GM12891 (cell line): ENCODE data around the gene TCF12.

Experiments used
- DNase-seq: peaks from one replicate; pipeline ENCODE4 v3.0.0; 2011; ENCODE audit warnings: low spot score; ENCODE audit not compliant: insufficient read length
- FAIRE-seq: peaks from 2 replicates; lab custom pipeline; 2011; peaks lifted over from hg19 to GRCh38; lab: Jason Lieb, UNC
- PAX5 ChIP-seq: IDR thresholded peaks from 2 replicates; pipeline ENCODE4 v1.6.1; 2011; ENCODE audit warnings: low read length, moderate library complexity, mild to moderate bottlenecking; ENCODE audit not compliant: insufficient read depth, severe bottlenecking
- POLR2A ChIP-seq: IDR thresholded peaks from 2 replicates; pipeline ENCODE4 v1.6.1; 2011; ENCODE audit warnings: low read depth, low read length, control low read depth
- POLR2AphosphoS5 ChIP-seq: IDR thresholded peaks from 2 replicates; pipeline ENCODE4 v1.6.1; 2011; ENCODE audit warnings: low read depth, low read length, control low read depth
- POU2F2 ChIP-seq: IDR thresholded peaks from 2 replicates; pipeline ENCODE4 v1.6.1; 2011; ENCODE audit warnings: low read depth, mild to moderate bottlenecking, control low read depth, low read length, moderate library complexity
- SPI1 ChIP-seq: IDR thresholded peaks from 2 replicates; pipeline ENCODE4 v1.6.1; 2011; ENCODE audit warnings: low read depth, low read length, control low read depth
- TAF1 ChIP-seq: IDR thresholded peaks from 2 replicates; pipeline ENCODE4 v1.6.1; 2011; ENCODE audit warnings: low read depth, low read length, control low read depth

Gene TCF12

DNA sequence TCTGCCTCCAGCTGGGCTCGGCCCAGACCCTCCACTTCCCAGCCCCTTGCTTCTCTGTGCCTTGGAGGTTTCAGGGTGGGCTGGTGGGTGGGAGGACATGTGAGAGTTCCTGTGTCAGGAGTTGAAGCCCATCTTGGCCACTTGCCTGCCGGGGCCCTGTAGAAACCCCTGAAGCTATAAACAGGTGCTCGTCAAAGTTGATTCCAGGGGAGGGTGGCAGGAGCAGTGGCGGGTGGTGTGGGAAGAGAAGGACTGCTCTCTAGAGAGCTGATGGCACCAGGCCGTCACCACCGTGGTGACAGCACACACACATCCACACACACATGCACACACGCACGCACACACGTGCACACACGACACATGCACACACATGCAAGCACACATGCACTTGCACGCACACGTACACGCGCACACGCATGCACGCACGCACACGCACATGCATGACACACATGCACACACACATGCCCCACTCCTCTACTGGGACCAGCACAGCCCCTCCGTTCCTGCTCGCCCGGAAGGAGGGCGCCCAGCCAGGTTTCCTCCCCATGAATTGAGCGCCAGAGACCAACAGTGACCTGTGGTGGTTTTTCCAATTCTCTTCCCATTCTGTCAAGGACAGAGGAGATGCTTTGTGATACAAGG lies 401.6 kb downstream of the TCF12 start:
- FAIRE-seq (no peak), DNase-seq (no peak)
- TF ChIP-seq TAF1 (no peak), PAX5 (no peak), POLR2AphosphoS5 (no peak), POU2F2 (no peak), POLR2A (no peak), SPI1 (no peak)

DNA sequence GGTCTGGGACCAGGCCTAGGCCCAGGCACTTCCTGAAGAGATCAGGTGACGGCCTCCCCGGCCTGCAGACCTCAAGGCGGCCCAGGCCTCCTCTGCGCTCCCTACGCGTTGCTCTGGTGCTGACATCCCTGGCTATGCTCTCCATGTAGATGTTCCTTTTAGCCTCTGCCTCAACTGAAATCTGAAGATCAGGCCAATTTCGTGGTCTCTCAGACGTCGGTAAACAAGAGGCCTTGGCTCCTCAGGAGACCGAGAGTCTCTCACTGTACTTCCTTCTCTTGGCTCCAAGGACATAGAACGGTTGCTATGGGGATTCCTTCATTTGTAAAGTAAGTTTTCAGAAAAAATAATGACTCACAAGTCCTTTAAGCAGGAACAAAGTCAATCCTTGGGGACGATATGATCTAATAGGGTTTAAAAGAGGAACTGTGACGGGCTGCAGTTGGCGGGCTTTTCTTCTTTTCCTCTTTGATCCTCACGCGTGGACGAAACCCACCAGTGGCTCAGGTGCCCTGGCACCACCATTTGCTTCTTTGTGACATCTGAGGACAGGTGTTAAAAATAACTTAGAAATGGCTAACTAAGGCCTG lies 402.3 kb downstream of the TCF12 start:
- FAIRE-seq (no peak), DNase-seq (no peak)
- TF ChIP-seq POU2F2, result no peak
- TF ChIP-seq TAF1, result no peak
- TF ChIP-seq POLR2A, result no peak
- peak; percentile 52 for TF ChIP-seq SPI1
- TF ChIP-seq POLR2AphosphoS5, result no peak
- no peak for TF ChIP-seq PAX5

DNA sequence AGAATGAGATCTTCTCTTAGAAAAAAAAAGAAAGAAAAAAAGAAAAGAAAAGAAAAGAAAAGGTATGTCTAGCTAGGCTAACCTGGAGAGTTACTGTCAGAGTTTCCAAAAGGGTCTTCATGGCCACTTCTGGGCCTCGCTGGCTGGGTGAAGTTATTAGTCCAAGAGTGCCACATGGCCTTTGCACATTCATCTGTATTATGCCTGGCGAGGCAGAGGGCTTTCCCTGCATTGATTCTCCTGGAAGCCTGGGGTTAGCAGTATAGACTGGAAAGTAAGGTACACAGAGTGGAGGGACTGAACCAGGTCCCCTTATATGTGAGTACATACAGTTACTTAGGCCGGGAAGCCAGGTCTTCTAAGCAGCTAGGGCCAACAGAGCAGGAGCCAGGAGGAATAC lies 403.0 kb downstream of the TCF12 start:
- DNase-seq, result no peak
- no peak for TF ChIP-seq TAF1
- no peak for TF ChIP-seq POLR2AphosphoS5
- TF ChIP-seq SPI1, result no peak
- no peak for TF ChIP-seq PAX5
- TF ChIP-seq POU2F2, result no peak
- TF ChIP-seq POLR2A, result no peak
- FAIRE-seq, result no peak

DNA sequence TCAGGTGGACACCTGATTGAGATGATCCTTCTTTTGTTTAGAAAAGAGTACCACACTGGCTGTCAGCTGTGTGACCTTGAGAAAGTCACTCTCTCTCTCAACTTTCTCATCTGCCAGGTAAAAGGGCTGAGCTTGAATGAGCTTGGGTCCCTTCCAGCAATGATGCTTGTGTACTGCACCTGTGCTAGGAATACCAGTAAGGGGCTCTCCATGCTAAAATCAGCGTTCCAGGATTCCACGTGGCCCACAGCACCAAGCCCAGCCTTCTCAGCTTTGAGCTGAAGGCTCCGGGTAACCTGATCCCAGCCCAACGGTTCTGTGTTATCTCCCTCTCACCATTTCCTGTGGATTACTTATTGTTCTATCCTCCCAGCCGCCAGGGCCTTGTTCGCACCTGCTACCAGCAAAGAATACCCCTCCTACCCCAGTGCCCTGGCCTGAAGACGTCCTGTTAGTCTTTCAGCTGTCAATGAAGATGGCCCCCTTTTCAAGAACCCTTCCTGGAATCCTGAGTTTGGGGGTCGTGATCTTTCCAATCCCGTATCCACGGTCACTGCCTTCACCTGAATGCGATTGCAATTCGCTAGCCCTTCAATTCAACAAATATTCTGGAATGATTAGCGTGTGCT lies 403.6 kb downstream of the TCF12 start:
- TF ChIP-seq POLR2AphosphoS5 (no peak), PAX5 (no peak), POLR2A (no peak), POU2F2 (no peak), TAF1 (no peak), SPI1 (no peak)
- FAIRE-seq (no peak), DNase-seq (no peak)

DNA sequence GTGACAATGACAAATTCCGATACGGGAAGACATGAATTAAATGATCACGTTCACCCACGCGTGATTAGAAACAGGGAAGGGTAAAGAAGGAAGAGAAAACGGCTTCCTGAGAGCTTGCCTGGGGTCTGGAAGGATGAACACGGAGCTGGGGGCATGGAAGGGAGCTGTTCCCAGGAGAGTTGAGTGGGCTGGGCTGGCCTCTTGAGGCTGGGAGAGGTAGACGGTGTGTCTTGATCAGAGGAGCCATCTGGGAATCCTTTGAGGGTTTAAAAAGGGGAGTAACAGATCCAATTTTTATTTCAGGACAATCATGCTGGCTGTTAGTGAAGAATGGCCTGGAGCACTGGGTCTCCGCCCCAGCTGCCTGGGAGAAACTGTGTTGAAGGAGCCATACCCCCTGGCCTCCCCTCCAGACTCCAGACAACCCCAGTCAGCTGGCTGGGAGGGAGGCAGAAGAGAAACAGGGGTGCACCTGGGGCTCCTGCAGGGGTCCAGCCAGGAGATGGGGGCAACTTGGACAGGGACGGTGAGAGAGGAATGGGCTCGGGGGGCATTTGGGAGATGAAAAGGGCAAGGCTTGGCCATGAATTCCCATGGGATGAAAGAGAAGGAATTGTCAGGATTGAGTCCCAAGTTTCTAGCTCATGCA lies 404.3 kb downstream of the TCF12 start:
- no peak for DNase-seq
- no peak for TF ChIP-seq SPI1
- TF ChIP-seq POLR2AphosphoS5, result no peak
- TF ChIP-seq POLR2A, result no peak
- no peak for TF ChIP-seq POU2F2
- no peak for TF ChIP-seq PAX5
- no peak for TF ChIP-seq TAF1
- FAIRE-seq, result no peak

DNA sequence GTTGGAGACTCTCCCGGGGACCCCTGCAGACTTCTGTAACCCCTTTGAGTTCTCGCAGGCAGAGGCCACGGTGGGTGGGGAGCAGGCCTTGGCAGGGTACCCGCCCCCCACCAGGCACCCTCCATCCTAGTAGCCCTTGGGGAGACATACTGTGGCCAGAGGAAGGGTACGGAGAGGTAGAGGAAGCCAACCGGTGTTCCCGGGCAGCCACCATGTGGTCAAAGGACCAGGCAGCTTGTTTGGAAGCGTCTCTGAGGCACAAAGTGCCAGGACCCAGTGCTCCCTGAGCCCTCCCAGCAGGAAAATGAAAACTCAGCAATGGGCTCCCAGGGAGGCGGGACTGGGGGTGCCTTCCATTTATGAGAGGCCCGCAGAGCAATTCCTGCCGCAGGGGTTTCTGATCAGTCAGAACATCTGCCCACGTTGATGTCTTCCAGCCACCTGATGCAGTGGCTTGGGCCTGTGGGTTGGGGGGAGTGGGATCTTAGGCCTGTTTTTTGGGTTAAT lies 404.9 kb downstream of the TCF12 start:
- FAIRE-seq (no peak), DNase-seq (no peak)
- TF ChIP-seq POU2F2 (no peak), POLR2AphosphoS5 (no peak), PAX5 (no peak)

DNA sequence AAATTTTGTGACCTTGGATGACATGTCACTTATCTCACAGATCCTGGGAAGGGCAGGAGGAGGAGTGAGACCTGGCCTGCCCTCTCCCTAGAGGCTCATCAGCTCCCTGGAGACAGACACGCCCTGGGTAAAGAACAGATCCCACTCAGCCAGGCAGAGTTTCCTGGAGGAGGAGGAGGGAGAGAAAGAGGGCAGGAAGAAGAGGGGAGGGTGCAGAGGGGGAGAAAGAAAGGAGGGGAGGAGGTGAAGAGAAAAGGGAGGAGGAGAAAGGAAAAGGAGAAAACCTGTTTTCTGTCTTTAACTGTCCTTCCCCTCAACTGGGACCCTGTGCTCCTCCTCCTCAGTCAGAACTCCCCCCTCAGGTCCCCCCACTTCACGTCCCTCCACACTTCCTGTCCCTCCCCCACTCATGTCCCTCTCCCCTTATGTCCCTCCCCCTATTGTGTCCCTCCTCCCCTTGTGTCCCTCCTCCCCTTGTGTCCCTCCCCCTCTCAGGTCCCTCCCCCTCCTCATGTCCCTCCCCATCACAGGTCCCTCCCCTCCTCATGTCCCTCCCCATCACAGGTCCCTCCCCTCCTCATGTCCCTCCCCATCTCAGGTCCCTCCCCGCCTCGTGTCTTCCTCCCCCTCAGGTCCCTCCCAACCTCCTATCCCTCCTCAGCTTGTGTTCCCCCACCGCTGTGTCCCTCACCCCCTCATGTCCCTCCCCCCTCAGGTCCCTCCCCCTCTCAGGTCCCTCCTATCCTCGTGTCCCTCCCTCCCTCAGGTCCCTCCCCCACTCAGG lies 405.6 kb downstream of the TCF12 start:
- FAIRE-seq, result no peak
- peak; percentile 48 for DNase-seq

DNA sequence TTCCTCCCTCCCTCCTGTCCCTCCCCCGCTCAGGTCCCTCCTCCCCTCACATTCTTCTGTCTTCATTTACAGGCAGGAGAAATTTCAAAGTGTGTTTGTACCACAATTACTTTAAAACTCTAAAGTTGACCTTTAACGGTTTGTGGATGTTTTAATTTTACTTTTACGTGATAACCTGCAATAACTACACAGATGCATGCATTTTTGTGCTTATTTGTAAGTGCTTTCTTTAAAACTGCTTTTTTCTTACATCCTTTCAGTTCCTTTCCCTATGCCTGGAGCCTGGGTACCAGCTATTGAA lies 406.1 kb downstream of the TCF12 start:
- DNase-seq (no peak), FAIRE-seq (no peak)
- no peak for TF ChIP-seq SPI1
- no peak for TF ChIP-seq POU2F2
- no peak for TF ChIP-seq TAF1
- TF ChIP-seq POLR2AphosphoS5, result no peak
- TF ChIP-seq POLR2A, result no peak
- TF ChIP-seq PAX5, result no peak

More for the DNA sequence above, 405.6 kb downstream of the TCF12 start:
- TF ChIP-seq POLR2AphosphoS5 (no peak), TAF1 (no peak), POU2F2 (no peak), POLR2A (no peak), PAX5 (no peak), SPI1 (no peak)
